ENCODE data around the gene SRP54. TPM values are rescaled to one million over a fixed set of nuclear protein-coding genes. Genes with fewer than 3 reads are reported as not detected.

Gene SRP54
- total and polyA plus RNA-seq, 2 of the 8 experiments (the other 6 are each of a cell fraction or from before 2014, with no cell fraction given) = 19.7 to 60.0 TPM

- TF ChIP-seq E2F6 (IDR thresholded peaks at IDR 0.05) = no peak
- TF ChIP-seq SUZ12 (IDR thresholded peaks at IDR 0.05; ENCODE audit: low read length) = no peak
- no peak for TF ChIP-seq RAD21 (IDR thresholded peaks at IDR 0.05 in 1 of 2, conservative IDR thresholded peaks at IDR 0.05 in 1 of 2; ENCODE audit: low read depth in 2 of 2, low read length in 2 of 2)
- no peak for TF ChIP-seq TBP (IDR thresholded peaks at IDR 0.05; ENCODE audit: low read depth, low read length)
- TF ChIP-seq FOSL1 (IDR thresholded peaks at IDR 0.05; ENCODE audit: insufficient read depth, low read depth, low read length) = no peak
- TF ChIP-seq, protein P1, sequence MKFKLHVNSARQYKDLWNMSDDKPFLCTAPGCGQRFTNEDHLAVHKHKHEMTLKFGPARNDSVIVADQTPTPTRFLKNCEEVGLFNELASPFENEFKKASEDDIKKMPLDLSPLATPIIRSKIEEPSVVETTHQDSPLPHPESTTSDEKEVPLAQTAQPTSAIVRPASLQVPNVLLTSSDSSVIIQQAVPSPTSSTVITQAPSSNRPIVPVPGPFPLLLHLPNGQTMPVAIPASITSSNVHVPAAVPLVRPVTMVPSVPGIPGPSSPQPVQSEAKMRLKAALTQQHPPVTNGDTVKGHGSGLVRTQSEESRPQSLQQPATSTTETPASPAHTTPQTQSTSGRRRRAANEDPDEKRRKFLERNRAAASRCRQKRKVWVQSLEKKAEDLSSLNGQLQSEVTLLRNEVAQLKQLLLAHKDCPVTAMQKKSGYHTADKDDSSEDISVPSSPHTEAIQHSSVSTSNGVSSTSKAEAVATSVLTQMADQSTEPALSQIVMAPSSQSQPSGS (IDR thresholded peaks at IDR 0.05; ENCODE audit: low read length) = no peak
Measured at GRCh38 chr14:35043046-35043445, 60.3 kb downstream of the SRP54 start (continued).

All from H1 (cell line).